ENCODE results near the gene ZNF423.

Gene ZNF423

DNA sequence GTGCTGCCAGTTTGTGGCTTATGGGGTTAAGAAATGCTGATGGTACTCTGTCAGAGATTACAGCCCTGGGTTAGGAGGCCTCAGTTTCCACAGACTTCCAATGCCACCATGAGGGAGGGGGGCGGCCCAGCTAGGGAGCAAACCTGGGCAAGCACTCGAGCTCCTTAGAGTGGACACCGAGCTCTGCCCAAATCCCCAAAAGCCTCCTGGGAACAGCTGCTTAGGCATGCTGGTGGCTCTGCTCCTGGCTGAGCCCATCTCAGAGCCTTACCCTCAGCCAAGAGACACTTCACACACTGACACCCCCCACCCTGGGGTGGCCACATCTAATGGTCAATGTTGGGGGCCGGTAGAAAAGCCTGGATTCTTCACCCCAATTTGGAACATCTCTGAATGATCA lies 416.2 kb downstream of the ZNF423 start:
- no peak for DNase-seq

DNA sequence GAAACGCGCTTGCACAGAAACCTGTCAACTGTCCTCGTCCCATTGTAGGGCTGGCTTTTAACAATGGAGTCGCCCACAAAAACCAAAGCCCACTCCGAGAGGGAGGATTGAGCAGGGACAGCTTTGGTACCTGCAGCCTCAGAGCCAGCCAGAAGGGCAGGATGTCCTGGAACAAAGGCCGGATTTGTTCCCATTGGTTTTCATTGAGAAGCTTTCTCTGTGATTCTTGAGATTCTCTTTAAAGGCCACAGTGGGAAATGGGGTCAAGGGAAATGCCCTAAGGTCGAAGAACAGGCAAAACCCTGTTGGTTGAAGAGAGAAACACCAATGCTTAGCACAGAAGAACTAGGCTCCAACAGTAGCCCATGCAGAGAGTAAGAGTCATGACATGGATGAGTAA lies 416.9 kb downstream of the ZNF423 start:
- DNase-seq, result no peak

Measured in CD4-positive, alpha-beta T cell treated with Interleukin-4 for 4 hours (primary cell).